PFSK-1 (cell line): ENCODE data around the gene FMNL1.

Experiments
- FOXP2 ChIP-seq: optimal IDR thresholded peaks from 2 replicates; pipeline ENCODE3; 2011; ENCODE audit warnings: borderline replicate concordance, control low read depth, inconsistent platforms; ENCODE audit not compliant: insufficient read depth; ENCODE audit errors: extremely low read length, extremely low read depth
- POLR2AphosphoS5 ChIP-seq: IDR thresholded peaks from 2 replicates; pipeline ENCODE4 v1.6.1; 2012; ENCODE audit warnings: low read depth, mild to moderate bottlenecking, control low read depth, low read length, moderate library complexity
- REST ChIP-seq, 2 experiments: IDR thresholded peaks; 2 replicates each; pipeline versions ENCODE4 v1.6.1 to v1.8.0; 2011 to 2012; ENCODE audit warnings: low read depth in 2 of 2, low read length in 2 of 2, control low read depth in 1 of 2, inconsistent platforms in 1 of 2, mild to moderate bottlenecking in 1 of 2, moderate library complexity in 1 of 2; ENCODE audit not compliant: insufficient read depth in 1 of 2
- SIN3A ChIP-seq: IDR thresholded peaks from 2 replicates; pipeline ENCODE4 v1.6.1; 2012; ENCODE audit warnings: mild to moderate bottlenecking, low read length, moderate library complexity, borderline replicate concordance; ENCODE audit not compliant: insufficient read depth
- TAF1 ChIP-seq: IDR thresholded peaks from 2 replicates; pipeline ENCODE4 v1.6.1; 2012; ENCODE audit warnings: low read length, control low read depth, borderline replicate concordance; ENCODE audit not compliant: insufficient read depth

The FMNL1 gene

DNA sequence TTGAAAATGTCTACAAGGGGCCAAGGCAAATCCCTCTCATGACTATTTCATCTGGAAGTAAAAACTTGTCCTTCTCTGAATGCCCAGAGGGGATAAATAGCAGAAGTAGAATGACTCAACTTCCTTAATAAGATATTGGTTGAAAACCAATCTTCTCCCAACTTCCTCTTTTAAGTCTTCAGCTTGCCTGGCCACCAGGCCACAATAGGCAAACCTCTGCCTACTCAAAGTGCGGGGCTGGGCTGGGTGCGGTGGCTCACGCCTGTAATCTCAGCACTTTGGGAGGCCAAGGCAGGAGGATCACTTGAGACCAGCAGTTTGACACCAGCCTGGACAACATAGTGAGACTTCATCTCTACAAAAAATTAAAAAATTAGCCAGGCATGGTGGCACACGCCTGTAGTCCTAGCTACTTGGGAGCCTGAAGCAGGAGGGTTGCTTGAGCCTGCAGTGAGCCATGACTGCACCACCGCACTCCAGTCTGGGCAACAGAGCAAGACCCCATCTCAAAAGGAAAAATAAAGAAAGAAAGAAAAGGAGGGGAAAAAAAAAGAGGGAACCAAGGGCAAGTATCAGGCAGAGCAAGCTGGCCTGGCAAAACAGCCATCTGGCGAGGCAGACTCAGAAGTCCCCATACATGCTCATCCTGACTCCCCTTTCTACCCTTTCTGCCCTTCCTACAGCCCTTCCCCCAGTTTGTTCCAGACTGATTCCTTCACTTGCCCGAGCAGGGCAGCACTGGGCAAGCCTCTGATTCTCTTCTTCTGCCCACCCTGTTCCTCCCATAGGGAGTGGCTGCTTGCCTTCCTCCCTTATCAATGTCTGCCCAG is 74.5 kb downstream of the FMNL1 start:
- no peak for TF ChIP-seq REST (IDR thresholded peaks at IDR 0.05; ENCODE audit: insufficient read depth in 1 of 2, low read depth in 2 of 2, low read length in 2 of 2)
- no peak for TF ChIP-seq POLR2AphosphoS5
- TF ChIP-seq FOXP2, result no peak
- TF ChIP-seq TAF1, result no peak
- no peak for TF ChIP-seq SIN3A

- TF ChIP-seq TAF1 (no peak), POLR2AphosphoS5 (no peak), FOXP2 (no peak), REST (IDR thresholded peaks at IDR 0.05; ENCODE audit: insufficient read depth in 1 of 2, low read depth in 2 of 2, low read length in 2 of 2) (no peak), SIN3A (no peak)
Measured at GRCh38 chr17:45296833-45297124, 75.1 kb downstream of the FMNL1 start.
